GM20000 (cell line): ENCODE data around the gene SVIL.
"Not testable (repeated sequence)": the region's sequence is repeated elsewhere in the genome, so short reads cannot be mapped to it uniquely, and the experiment has no call there.

ENCODE experiments used
- DNase-seq: peaks from one replicate; pipeline ENCODE4 v3.0.0; 2012; ENCODE audit warnings: low spot score
- CTCF ChIP-seq: IDR thresholded peaks from 2 replicates; pipeline ENCODE4 v1.5.1; 2012; ENCODE audit warnings: mild to moderate bottlenecking, control low read depth; ENCODE audit errors: extremely low read depth, missing control alignments

The SVIL gene

GRCh38 chr10:29514306-29514705 is 120.5 kb downstream of the SVIL start:
- TF ChIP-seq CTCF, result no peak
- no peak for DNase-seq

GRCh38 chr10:29512425-29512974 is 122.3 kb downstream of the SVIL start:
- no peak for DNase-seq

GRCh38 chr10:29511806-29512205 is 123.0 kb downstream of the SVIL start:
- DNase-seq, result not testable (repeated sequence)

More at GRCh38 chr10:29512425-29512974, 122.3 kb downstream of the SVIL start:
- no peak for TF ChIP-seq CTCF

GRCh38 chr10:29510483-29511157 is 124.2 kb downstream of the SVIL start:
- DNase-seq, result not testable (repeated sequence)

- TF ChIP-seq CTCF, result no peak
- no peak for DNase-seq
Observed at GRCh38 chr10:29508554-29509244, 126.1 kb downstream of the SVIL start.

GRCh38 chr10:29507750-29508149 is 127.0 kb downstream of the SVIL start:
- DNase-seq, result not testable (repeated sequence)

GRCh38 chr10:29506324-29506921 is 128.3 kb downstream of the SVIL start:
- DNase-seq, result not testable (repeated sequence)

- no peak for TF ChIP-seq CTCF
- DNase-seq, result no peak
Observed at GRCh38 chr10:29502351-29502750, 132.4 kb downstream of the SVIL start.

GRCh38 chr10:29501692-29502091 is 133.1 kb downstream of the SVIL start:
- DNase-seq, result no peak
- no peak for TF ChIP-seq CTCF
